GM19099 (cell line): ENCODE results near the gene MERTK.

ENCODE experiments used
- POLR2A ChIP-seq: IDR thresholded peaks from 3 replicates; pipeline ENCODE4 v1.6.1; 2011; ENCODE audit warnings: low read depth; ENCODE audit not compliant: insufficient read length; ENCODE audit errors: extremely low read depth

The MERTK gene

DNA sequence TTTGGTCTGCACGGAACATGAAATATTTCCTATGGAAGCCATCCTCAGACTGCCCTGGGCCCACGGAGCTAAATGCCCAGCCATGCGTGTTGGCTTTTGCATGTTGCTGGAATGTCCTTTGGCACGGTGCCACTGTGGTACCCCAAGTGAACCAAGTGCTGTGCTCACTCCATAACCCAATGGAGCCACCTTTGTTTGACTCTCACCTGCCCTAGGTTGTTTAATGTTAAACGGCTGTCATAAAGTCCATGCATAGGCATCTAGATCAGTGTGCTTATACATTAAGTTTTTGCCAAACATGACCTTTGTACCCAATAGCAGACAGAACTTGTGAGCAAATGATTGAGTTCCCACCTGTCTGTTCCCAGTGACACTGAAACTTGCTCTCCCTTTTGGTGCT lies 96.7 kb downstream of the MERTK start:
- TF ChIP-seq POLR2A, result no peak

DNA sequence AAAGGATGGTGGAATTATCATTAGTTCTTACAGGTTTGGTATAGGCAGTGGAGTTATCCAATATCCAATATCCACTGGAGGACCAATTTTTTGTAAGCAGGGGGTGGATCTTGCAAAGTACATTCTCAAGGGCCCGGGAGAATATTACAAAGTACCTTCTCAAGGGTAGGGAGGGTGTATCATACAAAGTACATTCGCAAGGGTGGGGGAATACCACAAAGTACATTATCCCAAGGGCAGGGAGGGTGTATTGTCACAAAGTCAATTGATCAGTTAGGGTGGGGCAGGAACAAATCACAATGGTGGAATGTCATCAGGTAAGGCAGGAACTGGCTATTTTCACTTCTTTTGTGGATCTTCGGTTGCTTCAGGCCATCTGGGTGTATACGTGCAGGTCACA lies 101.4 kb downstream of the MERTK start:
- TF ChIP-seq POLR2A, result no peak

DNA sequence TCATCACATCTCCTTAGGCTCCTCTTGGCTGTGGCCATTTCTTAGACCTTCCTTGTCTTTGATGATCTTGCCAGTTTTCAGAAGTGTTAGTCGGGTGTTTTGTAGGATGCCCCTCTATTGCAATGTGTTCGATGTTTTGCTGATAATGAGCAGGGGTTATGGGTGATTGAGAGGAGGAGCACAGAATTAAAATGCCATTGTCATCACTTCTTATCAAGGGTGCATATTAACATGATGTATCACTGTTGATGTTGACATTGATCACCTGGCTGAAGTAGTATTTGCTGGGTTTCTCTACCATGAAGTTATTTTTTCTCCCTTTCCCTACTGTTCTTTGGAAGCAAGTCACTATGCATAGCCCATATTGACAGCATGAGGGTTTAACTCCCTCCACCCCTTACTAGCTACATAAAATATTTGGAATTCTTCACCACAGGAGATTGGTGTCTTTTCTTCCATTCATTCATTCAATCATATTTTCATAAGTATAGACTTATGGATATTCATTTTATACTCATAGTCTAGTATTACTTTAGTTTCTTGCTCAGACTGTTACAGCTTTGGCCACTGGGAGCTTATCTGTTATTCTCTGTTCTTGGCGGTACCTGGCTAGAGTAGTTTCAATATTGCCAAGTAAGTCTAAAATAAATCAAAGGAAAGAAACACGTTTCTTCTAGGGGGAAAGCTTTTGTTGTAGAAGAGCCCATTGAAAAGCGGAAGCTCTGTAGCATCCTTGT lies 102.2 kb downstream of the MERTK start:
- no peak for TF ChIP-seq POLR2A

DNA sequence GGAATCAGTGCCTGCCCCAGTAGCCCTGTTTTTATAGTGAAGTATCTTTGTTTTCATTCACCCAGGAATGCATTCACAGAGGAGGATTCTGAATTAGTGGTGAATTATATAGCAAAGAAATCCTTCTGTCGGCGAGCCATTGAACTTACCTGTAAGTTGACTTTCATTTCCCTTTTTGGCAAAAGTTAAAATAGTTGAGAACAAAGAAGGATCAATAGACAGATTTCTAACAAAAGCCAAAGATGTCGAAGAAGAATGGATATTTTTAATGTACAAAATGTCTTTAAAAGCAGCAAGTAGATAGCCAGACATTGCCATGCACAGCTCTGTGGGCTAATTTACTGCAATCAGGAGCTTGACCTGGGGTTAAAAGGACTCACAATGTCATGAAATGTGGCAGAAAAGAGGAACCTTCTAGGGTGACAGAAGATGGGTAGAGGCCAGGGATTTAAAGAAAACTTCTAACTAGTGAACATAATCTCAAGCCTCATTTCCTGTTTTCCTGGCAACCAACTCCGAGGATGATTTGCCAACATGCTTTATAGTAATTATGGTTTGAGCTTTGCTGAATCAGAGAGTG lies 102.8 kb downstream of the MERTK start:
- no peak for TF ChIP-seq POLR2A

DNA sequence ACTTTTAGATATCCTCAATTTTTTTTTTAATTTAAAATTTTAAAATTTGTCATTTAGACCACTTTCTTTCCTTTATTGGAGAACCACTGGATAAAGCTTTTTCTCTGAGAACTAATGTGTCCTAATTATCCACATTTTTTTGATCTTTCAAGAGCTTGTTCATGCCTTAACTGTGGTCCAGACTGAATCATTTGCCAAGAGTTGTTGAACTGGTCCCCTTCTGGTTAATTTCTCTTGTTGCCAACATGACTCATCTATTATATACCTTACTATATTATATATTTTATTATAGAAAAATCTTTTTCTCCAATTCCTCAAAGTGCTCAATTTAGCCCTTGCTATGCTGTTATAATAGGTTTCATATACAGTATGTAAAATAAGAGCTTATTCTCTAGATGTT lies 103.5 kb downstream of the MERTK start:
- no peak for TF ChIP-seq POLR2A

DNA sequence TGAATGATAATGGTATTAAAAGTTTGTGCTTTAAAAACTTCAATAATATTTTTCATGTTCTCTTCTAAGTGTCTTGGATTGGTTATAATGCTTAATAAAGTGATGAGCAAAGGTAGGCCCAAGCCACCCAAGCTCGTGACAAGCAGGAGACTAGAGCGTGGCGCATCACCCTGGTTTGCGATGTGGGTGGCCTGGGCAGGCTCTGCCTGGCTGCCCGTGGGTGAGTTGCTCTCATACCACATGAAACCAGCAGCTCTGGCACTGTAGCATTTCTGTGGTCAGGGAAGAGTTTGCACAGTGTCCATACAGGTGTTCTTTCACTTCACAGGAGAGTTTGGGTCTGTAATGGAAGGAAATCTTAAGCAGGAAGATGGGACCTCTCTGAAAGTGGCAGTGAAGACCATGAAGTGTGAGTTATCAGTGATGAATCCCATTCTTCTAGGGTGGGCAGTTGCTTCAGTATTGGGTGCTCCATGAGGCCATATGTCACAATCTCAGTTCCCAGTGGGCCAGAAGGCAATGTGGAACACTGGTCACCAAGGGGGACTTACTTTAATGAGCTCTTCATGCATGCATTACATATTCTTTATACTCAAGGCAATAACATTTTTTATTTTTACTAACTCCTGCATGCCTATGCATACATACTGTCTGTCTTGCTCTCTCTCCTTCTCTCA lies 105.3 kb downstream of the MERTK start:
- TF ChIP-seq POLR2A, result no peak

DNA sequence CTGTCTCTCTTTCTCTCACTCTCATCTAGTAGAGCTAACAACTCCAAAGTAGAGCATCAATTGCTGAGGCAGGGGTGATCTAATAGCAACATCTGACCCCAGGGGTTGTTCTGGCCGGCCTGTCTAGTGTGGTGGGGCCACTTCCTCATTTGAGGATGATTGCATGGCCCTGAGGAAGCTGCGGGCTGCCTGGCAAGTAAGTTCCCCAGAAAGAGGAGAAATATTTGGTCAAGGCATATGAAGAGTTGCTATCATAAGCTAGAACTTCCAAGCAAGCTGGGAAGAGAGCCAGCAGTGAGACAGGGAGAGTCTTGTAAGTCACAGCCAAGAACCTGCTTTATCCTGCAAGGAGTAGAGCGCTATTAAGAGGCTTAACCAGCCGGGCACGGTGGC lies 105.8 kb downstream of the MERTK start:
- no peak for TF ChIP-seq POLR2A

DNA sequence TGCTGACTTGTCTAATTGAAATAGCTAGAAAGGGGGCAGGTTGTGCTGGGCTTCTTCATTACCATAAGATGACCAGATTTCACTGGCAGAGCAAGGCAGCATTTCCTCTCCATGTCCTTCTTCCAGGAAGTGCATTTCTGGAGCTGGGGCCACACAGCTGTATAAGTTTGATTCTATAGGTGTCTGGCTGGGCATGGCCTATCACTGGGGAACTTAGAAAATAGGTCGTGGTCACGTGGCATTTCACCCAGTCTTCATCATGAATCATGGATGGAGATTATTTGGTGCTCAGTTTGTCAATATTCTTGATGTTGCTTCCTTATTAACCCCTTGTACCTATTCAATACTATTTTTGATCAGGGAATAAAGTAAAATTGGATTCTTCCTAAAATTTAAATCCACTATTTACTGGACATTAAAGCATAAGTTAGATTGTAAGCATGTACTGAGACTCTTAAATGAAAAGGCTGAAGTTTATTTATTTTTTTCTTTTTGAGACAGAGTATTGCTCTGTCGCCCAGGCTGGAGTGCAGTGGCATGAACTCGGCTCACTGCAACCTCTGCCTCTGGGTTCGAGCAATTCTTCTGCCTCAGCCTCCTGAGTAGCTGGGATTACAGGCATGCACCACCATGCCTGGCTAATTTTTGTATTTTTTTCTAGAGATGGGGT lies 107.1 kb downstream of the MERTK start:
- TF ChIP-seq POLR2A, result no peak

DNA sequence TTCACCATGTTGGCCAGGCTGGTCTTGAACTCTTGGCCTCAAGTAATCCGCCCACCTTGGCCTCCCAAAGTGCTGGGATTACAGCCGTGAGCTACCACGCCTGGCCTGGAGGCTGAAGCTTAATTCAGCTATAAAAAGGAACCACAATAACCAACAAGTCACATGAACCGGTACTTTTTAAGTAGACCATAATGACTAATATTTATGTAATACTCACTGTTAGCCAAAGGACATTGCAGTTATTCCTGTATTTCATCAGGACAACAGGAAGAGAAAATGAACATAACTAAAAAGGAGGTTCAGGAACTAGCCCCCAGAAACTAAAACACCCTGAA lies 107.6 kb downstream of the MERTK start:
- TF ChIP-seq POLR2A, result no peak

DNA sequence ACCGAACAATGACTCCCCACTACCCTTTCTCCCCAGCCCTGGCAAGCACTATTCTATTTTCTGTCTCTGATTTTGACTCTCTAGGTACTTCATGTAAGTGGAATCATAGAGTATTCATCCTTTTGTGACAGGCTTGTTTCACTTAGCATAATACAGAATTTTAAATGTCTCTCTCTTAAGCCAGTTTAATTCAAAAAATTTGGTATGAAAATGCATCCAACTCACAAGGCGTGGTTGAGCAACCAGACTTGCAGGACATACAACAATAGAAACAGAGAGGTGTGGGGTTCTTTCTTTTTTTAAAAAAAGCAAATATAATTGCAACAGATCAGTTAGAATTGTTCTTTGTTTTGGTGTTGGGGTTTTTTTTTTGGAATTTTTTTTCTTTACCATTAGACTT lies 109.1 kb downstream of the MERTK start:
- TF ChIP-seq POLR2A, result no peak

DNA sequence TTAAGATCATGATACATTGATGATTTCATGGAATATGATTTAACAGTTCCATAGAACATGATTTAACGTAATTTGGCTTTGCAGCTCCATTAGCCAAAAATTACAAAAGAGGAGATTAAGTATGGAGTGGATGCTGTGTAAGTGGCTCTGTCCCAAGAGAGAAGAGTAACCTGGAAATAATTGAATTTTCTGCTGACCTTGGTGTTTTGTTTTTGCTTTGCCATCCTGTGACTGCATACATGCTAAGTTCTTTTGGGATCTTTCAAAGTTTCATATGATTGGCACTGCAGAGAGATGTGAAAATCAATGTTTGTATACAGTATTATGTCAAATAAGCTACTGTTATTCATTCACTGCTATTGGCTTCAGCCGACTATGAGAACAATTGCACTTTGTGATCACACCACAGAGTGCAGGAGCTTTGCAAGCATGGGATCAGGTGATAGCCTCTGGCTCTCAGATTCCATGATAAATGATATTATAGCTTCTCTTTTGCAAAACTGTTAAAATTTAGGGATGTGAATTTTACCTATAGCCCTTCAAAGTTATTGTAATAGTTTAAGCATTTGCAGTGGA lies 110.6 kb downstream of the MERTK start:
- no peak for TF ChIP-seq POLR2A

DNA sequence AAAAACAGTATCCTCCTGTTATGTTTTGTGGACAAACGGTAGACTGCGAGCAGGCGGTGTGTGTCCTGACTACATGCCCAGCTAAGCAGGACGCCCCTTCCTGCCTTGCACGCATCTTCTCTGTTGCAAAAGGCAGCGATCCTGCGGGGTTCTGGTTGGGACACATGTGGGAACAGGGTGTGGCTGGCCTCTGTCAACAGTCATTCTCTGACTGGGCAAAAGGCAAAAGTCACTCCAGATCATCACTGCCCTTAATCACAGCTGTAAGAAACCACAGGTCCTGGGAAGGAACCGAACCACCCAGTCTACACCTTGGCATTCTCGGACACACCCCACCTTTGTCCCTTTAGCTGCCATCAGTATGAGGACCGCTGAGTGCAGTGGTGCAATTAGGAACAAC lies 112.3 kb downstream of the MERTK start:
- no peak for TF ChIP-seq POLR2A

DNA sequence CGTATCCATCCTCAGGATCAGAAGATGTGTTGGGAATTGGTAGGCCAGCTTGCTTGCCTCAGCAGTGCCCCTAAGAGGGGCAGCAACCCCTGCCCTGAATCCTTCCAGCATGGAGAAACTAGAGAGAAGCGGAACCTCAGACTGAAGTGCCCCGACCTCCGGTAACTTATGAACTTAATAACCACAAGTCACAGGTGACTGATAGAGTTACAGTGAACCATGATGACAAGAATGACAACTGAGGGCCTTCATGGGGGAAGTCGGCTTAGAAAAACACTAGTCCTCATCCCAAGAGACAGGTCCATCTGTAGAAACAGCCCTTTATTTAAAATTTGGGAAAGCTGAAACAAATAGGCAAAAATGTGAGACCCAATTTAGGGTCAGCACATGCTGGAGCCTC lies 114.1 kb downstream of the MERTK start:
- no peak for TF ChIP-seq POLR2A

DNA sequence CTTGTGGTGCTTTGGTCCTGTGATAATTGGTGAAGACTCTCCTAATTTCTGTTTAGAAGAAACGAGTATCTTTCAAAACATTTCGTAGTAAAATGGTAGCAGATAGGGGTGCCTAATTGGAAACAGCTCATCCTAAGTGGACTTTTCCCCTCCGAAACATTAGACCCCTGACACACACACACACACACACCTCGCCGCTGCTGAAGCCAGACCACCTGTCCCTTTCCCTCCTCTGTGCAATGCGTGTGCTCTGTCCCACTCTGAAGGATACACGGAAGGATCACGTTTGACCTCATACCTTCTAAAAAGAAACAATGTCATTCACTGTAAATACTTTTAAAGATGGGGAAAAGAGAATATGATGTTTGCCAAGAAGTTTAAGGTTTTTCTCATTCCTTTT lies 120.4 kb downstream of the MERTK start:
- no peak for TF ChIP-seq POLR2A

DNA sequence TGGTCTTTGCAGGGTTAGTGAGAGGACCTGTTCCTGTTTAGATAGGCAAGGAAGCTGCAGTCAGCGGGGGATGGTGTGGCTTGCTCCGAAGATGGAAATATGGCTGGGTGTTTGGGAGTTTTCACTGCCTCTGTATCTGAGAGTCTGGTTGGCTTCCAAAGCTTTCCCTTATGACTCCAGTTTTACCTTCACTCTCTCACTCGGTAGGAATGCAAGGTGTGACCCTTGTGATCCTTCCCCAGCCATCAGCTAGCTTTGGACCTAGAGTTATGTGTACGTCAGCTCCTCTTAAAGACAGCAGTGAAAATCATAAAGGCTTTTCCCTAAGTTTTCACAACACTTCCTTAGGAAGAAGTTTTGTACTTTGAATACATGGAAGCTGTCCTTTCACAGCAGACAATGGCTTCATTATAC lies 121.2 kb downstream of the MERTK start:
- TF ChIP-seq POLR2A, result no peak
